GM19240 (cell line): ENCODE results near the gene CPD.

ENCODE experiments used
- DNase-seq: peaks from one replicate; pipeline ENCODE4 v3.0.0; 2011; ENCODE audit warnings: low spot score; ENCODE audit not compliant: insufficient read length

CPD gene

DNA sequence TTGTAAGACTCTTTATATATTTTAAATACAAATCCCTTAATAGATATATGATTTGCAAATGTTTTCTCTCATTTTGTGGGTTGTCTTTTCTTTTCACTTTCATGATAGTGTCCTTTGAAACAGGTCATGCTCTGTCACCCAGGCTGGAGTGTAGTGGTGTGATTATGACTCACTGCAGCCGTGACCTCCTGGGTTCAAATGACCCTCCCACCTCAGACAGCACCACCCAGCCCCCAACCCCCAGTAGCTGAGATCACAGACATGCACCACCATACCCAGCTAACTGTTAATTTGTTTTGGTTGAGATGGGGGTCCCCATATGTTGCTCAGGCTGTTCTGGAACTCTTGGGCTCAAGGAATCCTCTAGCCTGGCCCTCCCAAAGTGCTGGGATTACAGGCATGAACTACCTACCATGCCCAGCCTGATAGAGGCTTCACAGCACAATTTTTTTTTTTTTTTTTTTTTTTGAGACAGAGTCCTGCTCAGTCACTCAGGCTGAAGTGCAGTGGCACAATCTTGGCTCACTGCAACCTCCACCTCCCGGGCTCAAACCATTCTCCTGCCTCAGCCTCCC, 26.4 kb upstream of the CPD start:
- DNase-seq, result no peak

DNA sequence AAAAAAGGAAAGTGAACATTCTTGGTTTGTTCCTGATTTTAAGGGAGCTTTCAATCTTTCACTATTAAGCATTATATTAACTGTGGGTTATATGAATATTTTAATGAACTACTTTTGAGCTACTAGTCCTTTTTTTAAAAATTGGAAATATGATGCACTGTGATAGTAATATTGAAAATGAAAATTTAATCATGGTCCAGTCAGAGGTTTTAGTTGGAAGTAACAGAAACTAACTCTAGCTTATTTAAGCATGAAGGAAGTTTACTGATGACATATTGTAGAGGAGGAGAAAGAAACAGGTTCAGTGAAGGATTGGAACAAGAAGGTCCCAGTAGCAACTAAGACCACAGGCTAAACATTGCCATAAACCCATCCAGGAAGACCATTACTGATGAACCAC, 24.0 kb upstream of the CPD start:
- DNase-seq, result no peak

DNA sequence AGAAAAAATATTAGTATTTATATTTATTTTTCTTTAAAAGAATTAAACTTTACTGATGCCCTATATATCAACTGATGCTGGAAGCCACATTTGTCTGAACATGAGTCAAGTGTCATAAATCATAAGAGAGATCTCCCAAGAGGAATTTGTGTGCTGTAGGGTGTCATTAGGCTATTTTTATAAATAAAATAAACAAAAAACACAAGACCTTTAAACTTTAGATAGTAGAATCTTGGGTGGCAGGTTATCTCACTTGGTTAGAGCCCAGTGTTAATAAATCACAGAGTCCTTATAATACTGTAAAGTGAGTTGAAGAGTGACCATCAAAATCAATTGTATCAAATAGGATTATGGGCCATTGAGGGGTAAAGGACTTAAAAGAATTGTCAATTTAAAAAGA, 21.3 kb upstream of the CPD start:
- DNase-seq, result no peak

DNA sequence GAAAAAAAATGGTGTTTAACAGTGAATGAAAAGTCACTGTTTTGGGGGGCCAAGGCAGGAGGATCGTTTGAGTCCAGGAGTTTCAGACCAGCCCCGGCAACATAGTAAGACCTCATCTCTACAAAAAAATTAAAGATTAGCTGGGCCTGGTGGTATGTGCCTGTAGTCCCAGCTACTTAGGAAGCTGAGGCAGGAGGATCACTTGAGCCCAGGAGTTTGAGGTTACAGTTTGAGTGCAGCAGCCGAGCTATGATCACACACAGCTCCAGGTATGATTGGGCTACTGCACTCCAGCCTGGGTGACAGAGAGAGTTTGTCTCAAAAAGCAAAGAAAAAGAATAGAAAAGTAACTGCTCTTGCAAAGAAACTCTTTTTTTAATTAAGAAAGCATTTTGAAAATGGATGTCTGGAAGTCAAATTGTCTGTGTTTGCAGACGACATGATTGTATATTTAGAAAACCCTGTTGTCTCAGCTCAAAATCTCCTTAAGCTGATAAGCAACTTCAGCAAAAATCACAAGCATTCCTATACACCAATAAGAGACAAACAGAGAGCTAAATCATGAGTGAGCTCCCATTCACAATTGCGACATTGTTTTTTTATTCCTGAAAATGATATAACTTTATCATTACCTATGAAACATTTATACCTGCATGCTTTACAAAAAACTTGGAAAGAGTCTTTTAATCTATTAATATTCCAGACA, 20.5 kb upstream of the CPD start:
- no peak for DNase-seq

DNA sequence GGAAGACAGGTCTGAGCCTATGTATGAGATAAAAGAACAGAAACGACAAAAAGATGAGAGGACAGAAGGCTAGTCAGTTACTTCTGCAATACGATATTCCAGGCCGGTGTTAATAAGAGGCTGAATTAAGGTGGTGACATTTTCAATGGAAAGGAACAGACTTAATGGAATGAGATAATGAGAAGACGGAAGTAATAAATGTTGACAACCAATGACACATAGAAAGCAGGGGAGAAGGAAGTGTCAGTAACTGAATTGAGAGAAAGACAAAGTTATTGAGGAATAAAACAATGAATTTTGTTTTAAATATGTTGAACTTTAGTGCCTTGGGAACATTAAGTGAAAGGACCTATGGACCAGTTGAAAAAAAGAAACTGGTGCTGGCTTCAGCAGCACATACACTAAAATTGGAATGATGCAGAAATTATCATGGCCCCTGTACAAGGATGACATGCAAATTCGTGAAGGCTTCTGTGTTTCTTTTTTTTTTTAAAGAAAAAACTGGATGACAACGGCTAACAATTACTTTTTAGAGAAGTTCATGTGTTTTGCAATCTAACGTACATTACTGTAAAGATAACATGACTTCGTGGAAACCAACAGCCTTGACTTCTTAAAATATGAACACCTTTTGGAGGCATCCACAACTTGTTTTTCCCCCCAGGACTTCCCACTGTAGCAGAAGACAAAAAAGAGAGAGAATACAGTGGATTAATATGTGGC, 18.5 kb upstream of the CPD start:
- DNase-seq, result no peak

DNA sequence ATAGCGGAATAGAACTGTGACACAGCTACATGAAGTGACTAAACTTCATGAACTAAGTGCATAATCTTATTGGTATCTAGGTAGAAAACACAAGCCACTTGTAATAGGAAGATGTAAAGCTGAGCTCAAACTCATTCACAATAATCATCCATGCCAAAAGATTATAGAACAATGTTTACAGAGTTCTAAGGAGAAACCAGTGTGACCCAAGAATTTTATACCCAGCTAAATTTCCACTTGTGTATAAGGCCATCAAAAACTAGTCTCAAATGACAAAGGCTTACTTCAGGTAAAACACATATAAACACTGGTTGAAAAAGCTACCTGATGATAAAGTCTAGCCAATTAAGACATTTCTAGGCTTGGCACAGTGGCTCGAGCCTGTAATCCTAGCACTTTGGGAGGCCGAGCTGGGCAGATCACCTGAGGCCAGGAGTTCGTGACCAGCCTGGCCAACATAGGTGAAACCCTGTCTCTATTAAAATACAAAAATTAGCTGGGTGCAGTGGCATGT, 16.9 kb upstream of the CPD start:
- no peak for DNase-seq

DNA sequence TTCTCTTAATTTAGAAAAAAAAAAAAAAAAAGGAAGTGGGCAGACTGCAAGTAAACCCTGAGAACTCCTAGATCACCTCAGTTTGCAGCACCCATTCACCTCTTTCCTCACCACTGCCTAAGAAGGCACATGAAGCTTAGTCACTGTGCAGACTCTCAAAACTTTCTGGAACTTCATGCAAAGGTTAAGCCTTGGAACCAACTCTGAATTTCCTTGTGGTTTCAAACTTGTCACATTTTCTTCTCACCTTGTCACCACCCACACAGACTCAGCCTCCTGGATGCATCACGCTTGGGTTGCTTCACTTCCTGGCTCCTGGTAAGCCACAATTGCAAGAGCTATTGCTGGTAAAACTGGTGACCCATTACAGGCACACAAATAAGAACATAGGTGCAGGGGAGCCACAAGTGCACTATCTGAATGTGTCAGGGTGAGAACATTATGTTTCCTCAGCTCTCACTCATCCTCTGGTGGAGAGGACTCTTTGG, 15.0 kb upstream of the CPD start:
- no peak for DNase-seq

DNA sequence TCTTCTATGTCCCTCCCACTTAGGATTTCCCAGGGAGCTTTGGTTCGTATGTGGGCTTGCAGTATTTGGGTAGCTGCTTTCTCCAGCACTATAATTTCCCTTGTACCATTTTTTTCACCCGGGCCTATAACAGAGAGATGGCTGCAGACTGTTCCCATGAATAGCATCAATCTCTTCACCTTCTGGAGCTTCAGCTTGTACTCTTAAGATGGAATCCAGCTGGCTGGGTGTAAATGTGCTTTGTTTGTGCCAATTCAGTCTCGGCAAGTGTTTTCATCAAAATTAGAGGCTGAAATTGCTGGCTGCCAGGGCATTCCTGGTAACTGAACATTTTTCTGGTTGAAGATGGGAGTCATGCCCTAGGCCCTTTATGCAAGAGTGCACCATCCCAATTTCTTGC, 12.2 kb upstream of the CPD start:
- no peak for DNase-seq

DNA sequence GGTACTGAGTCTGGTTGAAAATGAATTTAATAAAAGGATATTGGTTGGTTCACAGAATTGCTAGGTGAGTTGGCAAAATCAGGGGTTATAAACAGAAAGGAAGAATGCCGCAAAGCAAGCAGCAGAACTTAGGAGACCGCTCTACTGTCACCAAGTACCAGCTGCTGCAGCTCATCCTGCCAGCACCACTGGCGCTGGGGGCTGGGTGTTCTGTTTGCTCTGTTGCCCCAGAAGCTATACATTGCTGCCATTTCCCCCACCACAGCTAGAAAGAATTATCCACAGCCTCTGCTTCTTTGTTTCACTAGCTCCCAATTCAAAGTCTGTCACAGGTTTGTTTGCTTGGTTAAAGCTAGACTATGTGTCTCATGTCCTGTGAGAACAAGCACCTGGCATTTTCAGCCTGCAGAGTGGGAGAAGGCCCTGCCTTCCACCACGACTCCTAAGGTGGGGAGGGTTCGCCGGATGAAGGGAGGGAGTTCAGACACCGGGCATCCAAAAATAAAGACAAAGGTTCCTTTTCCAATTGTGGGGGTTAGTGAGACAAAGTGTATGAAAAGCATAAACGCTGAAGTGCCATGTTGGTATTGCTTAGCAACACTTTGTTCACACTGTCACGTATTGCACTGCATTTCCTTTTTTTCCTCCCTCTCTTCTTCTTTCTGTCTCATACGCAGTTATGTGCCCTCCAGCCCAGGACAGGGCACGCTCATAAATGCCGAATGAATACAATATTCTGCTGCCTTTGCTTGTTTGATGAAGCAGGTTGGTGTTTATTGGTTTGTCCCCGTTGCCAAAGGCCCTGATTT, 9.6 kb upstream of the CPD start:
- no peak for DNase-seq

DNA sequence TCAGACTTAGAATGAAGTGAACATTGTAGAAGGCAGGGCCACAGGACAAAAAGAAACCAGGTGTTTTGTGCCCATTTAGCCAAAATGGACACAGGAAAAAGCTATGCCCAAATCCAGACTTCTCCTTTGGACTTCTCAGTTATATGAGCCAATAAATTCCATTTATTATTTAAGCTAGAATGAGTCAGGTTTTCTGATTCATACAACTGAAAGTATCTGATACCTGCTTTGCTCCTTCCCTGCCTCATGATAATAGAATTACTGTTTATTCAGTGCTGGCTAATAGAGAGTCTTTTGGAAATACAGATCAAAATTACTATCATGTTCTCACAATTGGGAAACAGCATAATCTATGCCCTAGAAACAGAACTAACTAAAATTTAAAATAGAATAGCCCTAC, 8.7 kb upstream of the CPD start:
- no peak for DNase-seq

DNA sequence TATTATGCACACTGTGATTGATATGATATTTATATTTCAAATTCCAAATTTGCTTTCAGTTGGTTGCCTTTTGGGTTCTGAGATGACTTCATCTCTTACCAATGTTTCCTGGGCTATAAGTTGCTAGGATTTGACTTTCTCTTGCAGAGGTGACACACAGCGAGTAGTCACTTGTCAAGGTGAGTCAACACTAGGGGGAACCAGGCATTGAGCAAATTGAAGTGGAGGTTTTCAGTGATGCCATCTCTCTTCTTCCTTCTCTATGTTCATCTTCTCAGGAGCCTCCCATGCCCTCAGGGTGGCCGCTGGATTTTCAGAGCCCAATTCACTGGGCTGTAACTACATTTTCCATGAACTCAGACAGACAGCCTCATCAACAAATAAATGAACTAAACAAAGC, 6.0 kb upstream of the CPD start:
- DNase-seq, result no peak

DNA sequence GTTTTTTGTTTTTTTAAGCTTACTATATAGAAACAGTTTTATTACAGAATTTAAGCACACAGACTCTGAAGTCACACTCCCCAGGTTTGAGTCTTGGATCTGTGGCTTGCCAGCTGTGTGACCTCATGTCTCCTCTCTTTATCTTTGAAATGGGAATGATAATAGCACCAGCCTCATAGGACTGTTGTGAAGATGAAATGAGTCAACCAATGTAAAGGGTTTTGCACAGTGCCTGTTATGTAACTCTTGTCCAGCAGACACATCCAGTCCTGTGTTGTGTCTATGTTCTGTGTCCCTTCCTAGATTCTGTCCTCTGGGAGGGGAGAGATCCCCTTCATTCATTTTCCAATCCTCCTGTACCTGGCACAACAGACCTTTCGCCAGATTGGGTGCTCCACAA, 3.1 kb upstream of the CPD start:
- no peak for DNase-seq

DNA sequence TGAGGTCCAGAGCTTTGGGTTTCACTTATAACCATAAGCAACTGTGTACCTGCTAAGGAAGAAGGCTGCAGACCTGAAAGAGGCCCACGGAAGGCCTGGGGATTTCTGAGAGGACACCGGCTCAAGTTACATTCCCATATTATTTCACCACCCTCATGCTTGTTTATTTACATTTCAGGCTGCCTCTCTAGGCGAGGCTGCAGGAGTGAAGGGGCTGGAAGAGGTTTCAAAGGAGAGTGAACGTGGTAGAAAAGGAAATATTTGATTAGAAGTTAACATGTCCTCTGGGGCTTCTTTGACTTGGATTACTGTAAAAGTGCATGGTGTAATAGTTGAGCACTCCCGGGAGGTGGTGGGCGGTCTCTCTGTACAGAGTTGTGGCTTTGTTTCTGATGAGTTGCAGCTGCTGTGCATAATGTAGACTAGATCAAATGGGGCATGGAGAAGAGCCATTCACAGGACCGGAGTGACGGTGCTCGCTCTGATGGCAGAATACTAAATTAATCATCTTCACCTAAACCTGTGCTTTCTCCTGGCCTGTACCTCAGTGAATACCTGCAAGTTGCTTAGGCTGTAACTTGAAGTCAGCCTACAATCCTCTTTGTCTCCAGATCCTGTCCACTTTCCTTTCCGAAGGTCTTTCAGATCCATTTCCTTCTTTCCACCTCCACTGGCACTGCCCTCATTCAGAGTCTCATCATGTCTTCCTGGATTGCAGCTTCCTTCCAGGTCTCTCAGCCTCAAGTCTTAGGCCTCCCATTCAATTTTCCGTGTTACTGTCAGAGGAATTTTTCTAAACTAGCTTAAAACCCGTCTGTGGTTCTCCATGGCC, 1.9 kb upstream of the CPD start:
- DNase-seq, result no peak

DNA sequence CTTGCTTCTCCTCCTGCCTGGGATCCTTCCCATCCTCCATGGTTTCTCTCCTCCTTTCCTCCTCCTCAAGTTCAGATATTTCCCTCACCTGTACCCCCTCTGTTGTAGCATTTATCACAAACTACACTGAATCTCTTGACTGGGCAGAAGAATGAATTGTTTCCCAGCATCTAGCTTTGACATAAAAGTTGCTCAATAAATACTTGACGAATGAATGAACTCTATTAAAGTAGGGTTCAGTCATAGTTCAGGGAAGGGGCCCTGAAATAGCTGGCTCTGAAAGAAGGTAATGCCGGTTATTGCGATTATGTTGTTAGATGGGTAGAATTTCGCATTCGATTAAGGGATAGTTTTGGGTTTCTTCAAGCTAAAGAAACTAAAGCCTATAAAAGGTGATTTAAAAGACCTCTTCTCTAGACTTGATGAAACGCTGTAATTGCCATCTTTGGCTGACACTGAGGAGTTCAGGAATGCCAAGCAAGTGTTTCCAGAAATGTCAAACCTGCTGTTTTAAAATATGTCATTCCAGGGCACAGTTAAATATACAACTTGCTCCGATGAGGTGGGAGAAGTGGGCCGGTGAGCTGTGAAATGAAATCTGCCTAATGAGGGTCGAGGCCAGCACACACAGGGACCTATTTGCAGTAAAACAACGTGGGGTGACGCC, 1.0 kb upstream of the CPD start:
- no peak for DNase-seq

DNA sequence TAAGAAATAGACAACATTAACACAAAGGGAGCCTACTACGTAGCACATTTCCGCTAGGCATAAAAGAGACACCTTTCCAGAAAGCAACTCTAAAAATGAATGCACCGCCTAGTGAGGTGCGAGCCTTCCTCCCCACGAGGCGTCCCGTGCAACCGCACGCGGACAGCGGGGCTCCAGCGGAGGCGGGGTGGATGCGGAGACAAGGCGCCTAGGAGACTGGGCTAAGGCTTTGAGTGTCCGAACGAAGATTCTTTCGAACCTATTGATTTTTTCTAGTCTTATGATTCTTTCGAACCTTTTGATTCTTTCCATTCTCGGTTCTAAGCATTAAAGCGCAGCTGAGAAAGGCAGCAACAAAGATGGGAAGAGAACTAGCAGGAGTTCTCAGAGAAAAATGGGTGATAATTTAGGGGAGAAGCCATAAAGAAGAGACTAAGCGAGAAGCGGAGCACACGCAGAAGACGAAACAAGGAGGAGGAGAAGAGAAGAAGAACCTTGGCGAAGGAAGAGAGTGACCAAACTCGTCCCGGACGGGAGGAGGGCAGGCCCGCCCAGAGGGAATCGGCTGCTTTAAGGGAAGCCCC, 394 bp upstream of the CPD start:
- DNase-seq, result no peak

DNA sequence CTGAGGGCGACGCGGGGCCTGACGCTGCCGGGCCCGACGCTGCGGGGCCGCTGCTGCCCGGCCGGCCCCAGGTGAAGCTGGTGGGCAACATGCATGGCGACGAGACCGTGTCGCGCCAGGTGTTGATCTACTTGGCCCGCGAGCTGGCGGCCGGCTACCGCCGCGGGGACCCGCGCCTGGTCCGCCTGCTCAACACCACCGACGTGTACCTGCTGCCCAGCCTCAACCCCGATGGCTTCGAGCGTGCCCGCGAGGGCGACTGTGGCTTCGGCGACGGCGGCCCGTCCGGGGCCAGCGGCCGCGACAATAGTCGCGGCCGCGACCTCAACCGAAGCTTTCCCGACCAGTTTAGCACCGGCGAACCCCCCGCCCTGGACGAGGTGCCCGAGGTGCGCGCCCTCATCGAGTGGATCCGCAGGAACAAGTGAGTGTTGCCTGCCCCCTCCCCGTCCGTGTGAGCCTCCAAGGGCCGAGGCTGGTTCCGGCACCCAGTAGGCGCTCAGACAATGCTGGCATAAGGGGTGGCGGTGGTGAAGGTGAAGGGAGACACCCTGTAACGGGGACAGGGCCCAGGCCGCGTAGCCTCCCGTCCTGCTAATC, 676 bp downstream of the CPD start:
- DNase-seq, result no peak

DNA sequence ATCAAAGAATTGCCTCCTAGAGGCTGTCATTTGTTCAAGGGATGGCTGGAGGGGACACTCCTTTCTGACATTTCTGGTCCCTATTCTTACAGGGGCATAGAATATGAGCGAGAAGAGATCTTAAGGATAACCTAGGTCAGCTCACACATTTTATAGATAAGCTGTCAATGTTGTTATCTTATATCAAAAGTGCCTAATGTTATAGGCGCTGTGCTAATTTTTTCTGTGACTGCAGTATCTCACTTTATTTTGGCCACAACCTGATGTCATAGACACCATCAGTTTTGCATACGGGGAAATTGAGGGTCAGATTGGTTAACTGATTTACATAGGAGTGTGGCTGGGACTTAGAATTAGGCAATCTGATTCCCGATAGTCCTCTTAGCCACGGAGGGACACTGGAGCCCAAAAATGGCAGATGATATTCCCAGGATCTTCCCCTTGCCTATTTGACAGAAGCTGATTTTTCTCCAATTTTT, 1.2 kb downstream of the CPD start:
- no peak for DNase-seq

DNA sequence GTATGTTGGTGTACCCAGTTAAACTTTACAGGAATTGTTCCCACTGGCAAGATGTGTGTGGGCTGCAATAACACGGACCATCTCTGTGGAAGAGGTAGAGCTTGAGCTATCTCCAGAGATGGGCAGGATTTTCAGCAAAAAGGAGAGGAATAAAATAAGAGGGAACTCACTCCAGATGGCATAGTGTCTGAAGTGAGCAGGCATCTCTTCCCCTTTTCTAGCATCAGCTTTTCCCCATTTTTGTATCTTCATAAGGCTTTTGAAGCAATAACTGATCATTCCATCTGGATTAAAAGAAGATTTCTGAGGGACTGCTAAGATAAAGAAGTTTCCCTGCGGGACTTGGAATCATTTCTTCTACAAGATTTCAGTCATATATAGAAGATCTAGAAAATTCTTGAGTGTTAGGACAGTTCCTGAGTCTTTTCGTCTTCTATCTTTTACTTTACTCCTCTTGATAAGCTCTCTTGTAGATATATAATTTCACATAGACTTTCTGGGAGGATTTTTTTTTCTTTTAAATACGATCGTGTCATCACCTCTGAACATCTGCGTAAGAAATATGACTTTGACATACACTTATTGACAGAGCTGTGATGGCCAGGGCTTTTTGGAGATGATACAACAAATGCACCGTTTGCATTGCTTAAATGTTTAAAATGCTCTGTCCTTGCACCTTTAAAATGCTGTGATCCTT, 2.1 kb downstream of the CPD start:
- no peak for DNase-seq

DNA sequence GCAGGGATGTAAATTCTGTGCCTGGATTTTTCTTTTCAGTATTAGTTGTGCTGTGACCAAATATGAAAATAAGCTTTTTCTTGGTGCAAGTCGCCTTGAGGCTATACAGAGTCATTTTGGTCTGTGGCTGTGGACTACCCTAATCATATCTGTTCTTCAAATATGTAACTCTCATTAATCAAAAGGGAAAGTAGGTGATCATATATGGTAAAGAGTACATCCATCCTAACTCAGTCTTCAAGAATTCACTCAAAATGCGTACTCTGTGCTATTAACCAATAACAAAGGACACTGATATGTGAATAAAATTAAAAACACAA, 2.6 kb downstream of the CPD start:
- DNase-seq, result no peak
